Measurements from ENCODE around the gene ANG. TPM values are rescaled to one million over a fixed set of nuclear protein-coding genes. Genes with fewer than 3 reads are reported as not detected.

ANG gene
- total RNA-seq, 3 donors from 2014 or later (not counting 1 experiment from before 2014, with no cell fraction given), result 0.35 TPM; not detected in 2

GRCh38 chr14:20743556-20743955 is 55.0 kb downstream of the ANG start:
- no peaks in the 10 kb centered on the region for H3K9me3 Mint-ChIP-seq
- no peak overlapping the region for H3K27ac Mint-ChIP-seq
- Histone ChIP-seq H3K27me3 (ENCODE audit: control insufficient read depth, insufficient read depth, low read length) (no peaks in the 10 kb centered on the region), H3K36me3 (ENCODE audit: control insufficient read depth, insufficient read depth, low read length) (no peaks in the 10 kb centered on the region), H3K27ac (ENCODE audit: low read length) (no peak overlapping the region), H3K9me3 (ENCODE audit: control insufficient read depth, insufficient read depth, low read length) (no peaks in the 10 kb centered on the region), H3K4me3 (ENCODE audit: low read length) (no peak overlapping the region), H3K4me1 (ENCODE audit: control insufficient read depth, insufficient read depth, low read length) (no peaks in the 10 kb centered on the region)
- intact Hi-C loops (cut with micrococcal nuclease), result no loop called here
- DNase-seq, result no peak
- no peak overlapping the region for H3K4me3 Mint-ChIP-seq
- H3K4me1 Mint-ChIP-seq, result no peaks in the 10 kb centered on the region
- TF ChIP-seq CTCF (IDR thresholded peaks at IDR 0.05), result no peak
- 90% methylated on average over 2 of the region's 2 CpGs for WGBS (ENCODE audit: insufficient coverage)
- no peak for ATAC-seq
- H3K36me3 Mint-ChIP-seq, result no peaks in the 10 kb centered on the region
- H3K27me3 Mint-ChIP-seq (ENCODE audit: low read depth in 2 of 2), result peaks cover 0 to 3% of the 10 kb centered on the region in 2 donors

Other genes starting within 250 kb of the ANG start
- 10 to 100 TPM; 60.1 to 65.4 (median 63.3) TPM for gene OSGEP, start 234.0 kb upstream of the ANG start, total RNA-seq
- gene APEX1, start 233.5 kb upstream of the ANG start, total RNA-seq, result 10 to 100 TPM; 66.0 to 77.6 (median 74.9) TPM
- gene PIP4P1, start 227.3 kb upstream of the ANG start, total RNA-seq, result 10 to 100 TPM; 61.5 to 68.2 (median 63.3) TPM
- 10 to 100 TPM; 49.5 to 76.8 (median 51.8) TPM for gene PNP, start 219.4 kb upstream of the ANG start, total RNA-seq
- gene RNASE10, start 183.2 kb upstream of the ANG start, total RNA-seq, result 1 to 10 TPM in 1 of 3 donors, under 1 TPM in 1, not detected in 1; 0.96 to 1.1 TPM
- gene RNASE9, start 127.7 kb upstream of the ANG start, total RNA-seq, result not detected
- not detected for gene RNASE11, start 100.8 kb upstream of the ANG start, total RNA-seq
- gene RNASE12, start 97.4 kb upstream of the ANG start, total RNA-seq, result not detected
- not detected for gene OR6S1, start 47.1 kb upstream of the ANG start, total RNA-seq
- gene RNASE4, start 4.2 kb upstream of the ANG start, total RNA-seq, result under 1 TPM in 2 of 3 donors, not detected in 1; 0.60 to 0.68 TPM
- gene EDDM3A, start 57.1 kb downstream of the ANG start, total RNA-seq, result not detected
- gene EDDM3B, start 79.6 kb downstream of the ANG start, total RNA-seq, result not detected
- gene RNASE6, start 92.5 kb downstream of the ANG start, total RNA-seq, result 1 to 10 TPM; 1.9 to 5.1 (median 4.9) TPM
- gene RNASE1, start 114.1 kb downstream of the ANG start, total RNA-seq, result not detected
- gene RNASE3, start 202.6 kb downstream of the ANG start, total RNA-seq, result under 1 TPM in 1 of 3 donors, not detected in 2; 0.72 TPM

All from natural killer cell (primary cell).